GM20431 (cell line): ENCODE measurements around the gene FRMPD4.
"Not testable (repeated sequence)": the region's sequence is repeated elsewhere in the genome, so short reads cannot be mapped to it uniquely, and the experiment has no call there.

Source experiments
- in situ Hi-C: fragments of 300-500 bp; cut with MseI, MboI; formaldehyde crosslinking; loops from one replicate; pipeline ENCODE4 v1.15.0; 2020; ENCODE audit warnings: low sequenced_read_pairs; ENCODE audit not compliant: unreplicated experiment

Gene FRMPD4

DNA sequence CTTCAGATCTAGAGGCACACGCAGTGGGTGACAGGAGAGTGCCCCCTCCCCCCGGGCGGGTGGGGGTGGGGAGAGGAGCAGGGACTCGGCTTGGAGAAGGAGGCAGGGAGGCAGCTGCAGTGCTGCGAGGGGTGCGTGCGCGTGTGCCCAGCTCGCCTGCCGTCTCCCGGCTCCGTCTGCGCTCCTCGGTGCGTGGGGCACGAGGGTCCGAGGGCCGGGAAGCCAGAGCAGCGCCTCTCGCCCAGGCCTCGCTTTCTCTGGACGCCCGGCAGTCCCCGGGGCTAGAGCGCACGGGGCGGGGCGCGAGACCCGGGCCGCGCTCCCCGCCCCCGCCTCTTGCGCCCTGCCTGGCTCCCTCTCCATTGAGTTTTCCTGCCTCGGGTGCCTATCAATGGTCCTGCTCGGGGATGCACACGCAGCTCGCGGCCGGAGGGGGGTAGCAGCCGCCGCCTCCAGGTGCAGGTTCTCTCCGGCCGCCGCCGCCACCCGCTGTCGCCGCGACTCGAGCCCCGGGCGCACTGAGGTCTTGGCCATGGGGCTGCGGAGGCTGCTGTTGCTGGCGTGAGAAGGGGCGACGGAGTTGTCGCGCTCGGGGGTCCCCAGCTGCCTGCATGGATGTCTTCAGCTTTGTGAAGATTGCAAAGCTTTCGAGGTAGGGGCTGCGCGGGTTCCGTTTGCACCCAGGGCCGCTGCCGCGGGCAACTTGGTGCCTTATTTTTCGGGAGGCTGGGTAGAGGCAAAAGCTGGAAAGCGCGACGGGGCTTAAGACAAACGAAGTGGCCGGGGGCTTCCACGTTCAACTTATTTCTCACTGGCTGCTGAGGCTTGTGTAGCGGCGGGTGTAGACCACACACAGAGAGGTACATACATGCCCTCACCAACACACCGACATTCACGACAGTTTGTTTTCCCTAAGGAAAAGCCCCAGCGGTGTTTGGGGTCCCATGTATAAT, at the start of gene FRMPD4:
TSS of gene FRMPD4 (plus strand) at position 113 of the 953 bp plus-strand sequence. CDS start at position 612, 499 bp downstream.
- in situ Hi-C loops, result no loop called here

- in situ Hi-C loops, result no loop called here
These were observed 48.5 kb upstream of the FRMPD4 start for GRCh38 chrX:12089740-12090139.

DNA sequence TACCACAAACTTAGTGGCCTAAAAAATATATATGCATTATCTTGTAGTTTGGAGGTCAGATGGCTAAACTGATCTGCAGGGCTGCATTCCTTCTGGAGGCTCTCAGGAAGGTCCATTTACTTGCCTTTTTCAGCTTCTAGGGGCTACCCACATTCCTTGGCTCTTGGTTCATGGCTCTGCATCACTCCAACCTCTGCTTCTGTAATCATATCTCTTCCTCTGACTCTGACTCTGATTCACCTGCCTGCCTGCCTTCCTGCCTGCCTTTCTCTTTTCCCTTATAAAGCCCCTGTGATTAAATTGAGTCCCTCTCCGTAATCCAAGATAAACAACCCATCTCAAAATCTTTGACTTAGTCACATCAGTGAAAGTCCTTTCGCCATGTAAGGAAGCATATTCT, 25.0 kb upstream of the FRMPD4 start:
- in situ Hi-C loops, result no loop called here

DNA sequence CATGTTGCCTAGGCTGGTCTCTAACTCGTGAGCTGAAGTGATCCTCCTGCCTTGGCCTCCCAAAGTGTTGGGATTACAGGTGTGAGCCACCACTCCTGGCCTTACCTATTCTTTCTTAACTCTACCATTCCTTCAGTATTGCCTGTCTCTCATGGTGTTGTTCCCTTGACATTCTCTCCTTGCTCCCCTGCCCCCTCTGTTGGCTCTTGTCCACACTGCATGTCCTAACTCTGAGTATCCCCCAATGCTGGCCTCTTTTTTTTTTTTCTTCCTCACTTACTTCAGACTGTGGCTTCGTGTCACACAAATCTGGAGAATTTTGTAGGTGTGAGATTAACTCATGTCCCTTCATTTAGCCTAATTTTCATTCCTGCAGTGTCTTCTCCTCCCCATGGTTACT, 22.9 kb upstream of the FRMPD4 start:
- in situ Hi-C loops, result no loop called here

GRCh38 chrX:12118134-12118533, 20.1 kb upstream of the FRMPD4 start:
- in situ Hi-C loops, result no loop called here

GRCh38 chrX:12128017-12128416, 10.3 kb upstream of the FRMPD4 start:
- in situ Hi-C loops, result no loop called here

DNA sequence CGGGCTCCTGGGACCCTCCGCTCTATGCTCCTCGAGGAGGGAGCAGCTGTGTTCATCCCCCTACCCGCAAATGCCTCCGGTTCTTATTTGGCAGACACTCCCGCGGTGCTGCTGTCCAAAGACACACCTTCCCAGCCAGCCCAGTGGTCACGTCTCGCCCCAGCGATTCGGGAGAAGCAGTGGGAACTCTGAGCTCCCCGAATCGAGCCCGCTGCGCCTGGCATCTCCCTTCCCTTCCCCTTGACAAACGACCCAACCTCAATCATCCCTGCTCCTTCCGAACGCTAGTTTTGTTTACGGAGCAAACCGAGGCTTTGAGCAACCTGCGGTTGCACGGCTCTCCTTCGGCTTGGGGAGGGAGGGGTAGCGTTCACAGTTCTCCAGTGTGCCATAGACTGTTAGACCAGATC, 317 bp upstream of the FRMPD4 start:
- in situ Hi-C loops, result no loop called here

- in situ Hi-C loops, result no loop called here
These were observed 1.8 kb downstream of the FRMPD4 start for GRCh38 chrX:12139934-12140611.

DNA sequence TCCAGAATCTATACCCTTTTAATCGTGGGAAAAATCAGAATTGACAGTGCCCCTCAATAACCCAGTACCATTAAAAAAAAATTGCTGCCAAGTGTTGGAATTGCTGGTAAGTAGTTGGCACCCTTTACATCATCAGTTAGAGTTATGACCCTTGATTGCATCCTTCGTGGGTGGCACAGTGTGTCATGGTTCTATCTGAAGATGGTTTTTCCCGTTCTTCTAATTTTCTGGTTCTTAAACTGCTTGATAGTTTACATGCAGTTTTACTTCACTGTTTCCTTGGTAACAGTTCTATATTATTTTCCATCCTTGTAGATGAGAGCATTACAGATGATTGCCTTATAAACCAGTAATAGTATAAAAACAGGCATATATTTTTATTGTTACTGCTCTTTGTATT, 3.2 kb downstream of the FRMPD4 start:
- in situ Hi-C loops, result no loop called here

DNA sequence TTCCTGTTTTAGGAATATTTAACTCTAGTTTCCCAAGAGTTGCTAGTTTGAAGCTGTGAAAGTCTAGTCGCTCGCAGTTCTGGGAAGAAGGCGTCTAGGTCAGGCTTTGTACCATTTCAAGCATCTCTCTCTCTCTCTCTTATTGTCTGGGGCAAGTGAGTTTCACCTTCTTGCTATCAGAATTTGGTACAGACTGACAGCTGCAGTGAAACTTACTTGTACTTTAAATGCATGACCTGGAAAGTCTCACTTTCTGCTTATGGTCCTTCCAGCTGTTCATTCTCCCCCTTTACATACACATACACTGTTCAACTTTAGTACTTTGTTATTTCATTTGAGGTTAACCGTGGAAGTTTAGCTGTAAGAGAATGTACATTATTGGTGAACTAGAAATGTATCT, 4.4 kb downstream of the FRMPD4 start:
- in situ Hi-C loops, result no loop called here

GRCh38 chrX:12145402-12145801, 7.1 kb downstream of the FRMPD4 start:
- in situ Hi-C loops, result no loop called here

DNA sequence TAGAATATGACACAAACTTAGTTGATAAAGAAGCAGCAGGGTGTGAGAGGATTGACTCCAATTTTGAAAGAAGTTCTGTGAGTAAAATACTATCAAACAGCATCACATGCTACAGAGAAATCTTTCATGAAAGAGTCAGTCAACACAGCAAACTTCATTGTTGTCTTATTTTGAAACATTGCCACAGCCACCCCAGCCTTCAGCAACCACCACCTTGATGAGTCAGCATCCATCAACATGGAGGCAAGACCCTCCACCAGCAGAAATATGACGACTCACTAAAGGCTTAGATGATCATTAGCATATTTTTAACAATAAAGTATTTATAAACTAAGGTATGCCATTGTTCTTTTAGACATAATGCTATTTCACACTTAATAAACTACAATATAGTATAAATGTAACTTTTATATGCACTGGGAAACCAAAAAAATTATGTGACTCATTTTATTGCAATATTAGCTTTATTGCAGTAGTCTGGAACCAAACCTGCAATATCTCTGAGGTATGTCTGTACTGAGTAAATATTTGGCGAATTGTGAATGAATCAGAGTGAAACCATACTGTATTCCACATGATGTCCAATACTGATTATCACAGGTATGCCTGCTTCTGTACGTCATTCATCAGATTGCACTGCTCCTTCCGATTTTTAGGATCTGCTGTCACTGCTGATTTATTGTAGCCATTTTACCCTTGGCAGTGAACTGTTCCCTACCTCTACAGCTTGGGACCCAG, 11.6 kb downstream of the FRMPD4 start:
- in situ Hi-C loops, result no loop called here

- in situ Hi-C loops, result no loop called here
These were observed 15.0 kb downstream of the FRMPD4 start for GRCh38 chrX:12153317-12153716.

- in situ Hi-C loops, result no loop called here
These were observed 15.5 kb downstream of the FRMPD4 start for GRCh38 chrX:12153741-12154140.

DNA sequence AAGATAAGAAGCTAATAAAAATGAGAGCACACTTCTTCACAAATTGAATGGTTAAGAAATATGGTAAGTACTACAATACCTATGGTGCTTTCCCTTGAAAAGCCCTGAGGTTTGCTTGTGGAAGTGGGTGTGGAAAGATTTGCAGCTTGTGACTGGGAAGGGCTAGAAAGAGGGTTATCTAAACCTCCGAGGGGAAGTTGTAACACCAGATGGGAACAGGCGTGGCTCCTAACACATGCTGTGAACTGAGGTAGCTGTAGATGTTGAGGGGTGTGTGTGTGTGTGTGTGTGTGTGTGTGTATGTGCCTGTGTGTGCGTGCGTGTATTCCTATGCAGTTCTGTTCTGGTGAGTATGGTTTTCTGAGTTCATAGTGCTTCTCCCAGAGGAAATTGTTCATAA, 21.5 kb downstream of the FRMPD4 start:
- in situ Hi-C loops, result no loop called here

- in situ Hi-C loops, result no loop called here
These were observed 24.1 kb downstream of the FRMPD4 start for GRCh38 chrX:12162420-12162819.

GRCh38 chrX:12164180-12164579, 25.9 kb downstream of the FRMPD4 start:
- in situ Hi-C loops, result not testable (repeated sequence)

GRCh38 chrX:12170755-12171154, 32.5 kb downstream of the FRMPD4 start:
- in situ Hi-C loops, result no loop called here

DNA sequence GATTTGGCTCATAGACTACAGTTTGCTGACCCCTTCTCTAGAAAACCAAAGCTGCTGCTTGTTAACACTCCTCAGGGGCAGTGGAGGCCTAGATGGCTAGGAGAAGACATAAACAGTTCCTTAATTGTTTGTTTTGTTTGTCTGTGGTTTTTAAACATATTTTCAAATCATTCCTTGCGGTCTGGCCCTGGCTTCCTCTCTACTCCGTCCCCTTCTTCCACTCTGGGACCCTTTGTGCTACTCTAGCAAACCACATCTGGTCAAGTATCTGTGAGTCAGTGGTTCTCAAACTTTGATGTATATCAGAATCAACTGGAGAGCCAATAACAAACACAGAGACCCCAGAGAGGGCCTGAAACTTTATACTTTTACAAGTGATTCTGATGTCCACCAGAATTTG, 36.1 kb downstream of the FRMPD4 start:
- in situ Hi-C loops, result no loop called here

- in situ Hi-C loops, result no loop called here
These were observed 58.8 kb downstream of the FRMPD4 start for GRCh38 chrX:12197030-12197429.

DNA sequence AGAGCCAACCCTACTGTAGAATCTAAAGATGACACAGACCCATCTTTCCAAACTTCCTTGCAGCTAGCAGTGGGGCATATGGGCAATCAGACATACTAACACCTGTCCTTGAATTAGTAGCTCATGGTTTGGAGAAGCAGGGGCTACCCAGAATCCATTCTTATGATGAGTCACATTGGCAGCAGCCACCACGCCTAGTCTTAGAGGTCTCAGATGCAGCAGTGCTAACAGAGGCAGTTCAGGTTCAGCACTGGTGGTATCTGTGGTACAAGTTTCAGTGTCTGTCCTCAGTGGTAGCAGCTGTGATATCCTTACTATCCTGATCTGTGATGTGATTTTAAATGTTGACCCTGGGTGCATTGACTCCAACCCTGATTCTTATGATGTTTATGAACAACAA, 68.1 kb downstream of the FRMPD4 start:
- in situ Hi-C loops, result no loop called here
